Caco-2 (cell line): ENCODE data around the gene SGPP2. TPM values are rescaled to one million over a fixed set of nuclear protein-coding genes. Genes with fewer than 3 reads are reported as not detected.

Experiments used
- BruUV-seq: library from RNA; stranded (reverse); fragments of 400-500 nt; replicated peaks from 2 replicates; lab custom pipeline; 2021; lab: Mats Ljungman, UMichigan
- CTCF ChIA-PET: fragments of 300-600 bp; sonication (Branson Sonifier 250); formaldehyde crosslinking; loops from one replicate; lab custom pipeline; 2022; ENCODE audit warnings: antibody characterized with exemption; lab: Charles Lee
- POLR2A ChIA-PET: fragments of 300-600 bp; sonication (Branson Sonifier 250); formaldehyde crosslinking; loops from one replicate; lab custom pipeline; 2022; ENCODE audit warnings: antibody characterized with exemption; lab: Charles Lee
- DNase-seq, 2 experiments: peaks; one replicate each; pipeline versions ENCODE4 v3.0.0 to v3.0.0-alpha.2; 2020 to 2022
- H3K27me3 ChIP-seq: replicated peaks from 2 replicates; pipeline ENCODE4 v1.6.0; 2011; ENCODE audit warnings: low read length; ENCODE audit not compliant: control insufficient read depth, insufficient read depth
- H3K36me3 ChIP-seq: 2 replicates; pipeline ENCODE4 v1.5.1; 2011; ENCODE audit warnings: low read length; ENCODE audit not compliant: control insufficient read depth, insufficient read depth
- H3K4me1 ChIP-seq: fragments of 250-450 bp; sonication (Bioruptor Pico); 2 replicates; pipeline ENCODE4 v1.5.1; 2020; ENCODE audit warnings: mild to moderate bottlenecking
- H3K4me3 ChIP-seq: 2 replicates; pipeline ENCODE4 v1.5.1; 2011; ENCODE audit warnings: low read depth, mild to moderate bottlenecking, control low read depth, low read length
- H3K9me3 ChIP-seq: fragments of 250-450 bp; sonication (Bioruptor Pico); 2 replicates; pipeline ENCODE4 v1.5.1; 2020; ENCODE audit warnings: mild to moderate bottlenecking, moderate library complexity
- H3K27ac Mint-ChIP-seq: one replicate; pipeline ENCODE4 v1.8.0; 2022; ENCODE audit warnings: mixed read lengths; ENCODE audit not compliant: unreplicated experiment
- H3K27me3 Mint-ChIP-seq: one replicate; pipeline ENCODE4 v1.8.0; 2022; ENCODE audit warnings: mixed read lengths; ENCODE audit not compliant: insufficient read depth, unreplicated experiment
- H3K36me3 Mint-ChIP-seq: one replicate; pipeline ENCODE4 v1.8.0; 2022; ENCODE audit warnings: mild to moderate bottlenecking, mixed read lengths; ENCODE audit not compliant: insufficient read depth, unreplicated experiment
- H3K4me1 Mint-ChIP-seq: one replicate; pipeline ENCODE4 v1.8.0; 2022; ENCODE audit warnings: low read depth, mixed read lengths; ENCODE audit not compliant: unreplicated experiment
- H3K4me3 Mint-ChIP-seq: one replicate; pipeline ENCODE4 v1.8.0; 2022; ENCODE audit warnings: mild to moderate bottlenecking, moderate library complexity, mixed read lengths; ENCODE audit not compliant: unreplicated experiment
- H3K9me3 Mint-ChIP-seq: one replicate; pipeline ENCODE4 v1.8.0; 2022; ENCODE audit warnings: mixed read lengths; ENCODE audit not compliant: unreplicated experiment
- CTCF ChIP-seq, 2 experiments: fragments of 200-600 bp in 1 of 2; IDR thresholded peaks; 1 replicate in 1 of 2; 2 replicates in 1 of 2; pipeline versions ENCODE4 v1.5.1 to v1.8.0; 2011 to 2022; ENCODE audit warnings: antibody characterized with exemption in 1 of 2, control low read depth in 1 of 2, inconsistent platforms in 1 of 2, low read depth in 1 of 2, low read length in 1 of 2, mild to moderate bottlenecking in 1 of 2, moderate library complexity in 1 of 2; ENCODE audit not compliant: insufficient read depth in 1 of 2, severe bottlenecking in 1 of 2, unreplicated experiment in 1 of 2
- intact Hi-C: fragments of 100-400 bp; cut with micrococcal nuclease; formaldehyde crosslinking; loops from one replicate; pipeline ENCODE4 v1.10.0; 2022; ENCODE audit not compliant: unreplicated experiment
- total RNA-seq: library from RNA; stranded (reverse); gene quantifications from 2 replicates; pipeline ENCODE4 v1.2.3, GENCODE V29; 2022

The SGPP2 gene
- total RNA-seq, 1 experiment from 2014 or later, result not detected

- H3K27me3 Mint-ChIP-seq, result no peaks in the 10 kb centered on the region
- no peaks in the 10 kb centered on the region for H3K9me3 Mint-ChIP-seq
- intact Hi-C loops, result no loop called here
- Histone ChIP-seq H3K4me3 (no peak overlapping the region), H3K27me3 (no peaks in the 10 kb centered on the region), H3K4me1 (no peaks in the 10 kb centered on the region), H3K36me3 (no peaks in the 10 kb centered on the region), H3K9me3 (no peaks in the 10 kb centered on the region)
- no peak overlapping the region for H3K4me3 Mint-ChIP-seq
- no peaks in the 10 kb centered on the region for H3K36me3 Mint-ChIP-seq
- BruUV-seq, result no TSS peak
- POLR2A ChIA-PET, result no interaction called here
- no peaks in the 10 kb centered on the region for H3K4me1 Mint-ChIP-seq
- DNase-seq, result no peak
- no peak for TF ChIP-seq CTCF (IDR thresholded peaks at IDR 0.05; ENCODE audit: insufficient read depth in 1 of 2, low read depth in 1 of 2, low read length in 1 of 2, severe bottlenecking in 1 of 2, unreplicated experiment in 1 of 2)
- no peak overlapping the region for H3K27ac Mint-ChIP-seq
- CTCF ChIA-PET, result no interaction called here
Measured at GRCh38 chr2:222521099-222521498, 96.8 kb downstream of the SGPP2 start.

GRCh38 chr2:222522082-222522481, 97.7 kb downstream of the SGPP2 start:
- TF ChIP-seq CTCF (IDR thresholded peaks at IDR 0.05; ENCODE audit: insufficient read depth in 1 of 2, low read depth in 1 of 2, low read length in 1 of 2, severe bottlenecking in 1 of 2, unreplicated experiment in 1 of 2), result no peak
- no peaks in the 10 kb centered on the region for H3K9me3 Mint-ChIP-seq
- H3K36me3 Mint-ChIP-seq, result no peaks in the 10 kb centered on the region
- Histone ChIP-seq H3K4me1 (no peaks in the 10 kb centered on the region), H3K36me3 (no peaks in the 10 kb centered on the region), H3K9me3 (no peaks in the 10 kb centered on the region), H3K4me3 (no peak overlapping the region), H3K27me3 (no peaks in the 10 kb centered on the region)
- no peaks in the 10 kb centered on the region for H3K4me1 Mint-ChIP-seq
- H3K27me3 Mint-ChIP-seq, result no peaks in the 10 kb centered on the region
- no TSS peak for BruUV-seq
- DNase-seq, result no peak
- H3K27ac Mint-ChIP-seq, result no peak overlapping the region
- intact Hi-C loops, result no loop called here
- H3K4me3 Mint-ChIP-seq, result no peak overlapping the region
- POLR2A ChIA-PET, result no interaction called here
- CTCF ChIA-PET, result no interaction called here

GRCh38 chr2:222523783-222524544, 99.6 kb downstream of the SGPP2 start:
- CTCF ChIA-PET, result no interaction called here
- intact Hi-C loops, result no loop called here
- H3K27me3 Mint-ChIP-seq, result no peaks in the 10 kb centered on the region
- no peaks in the 10 kb centered on the region for H3K9me3 ChIP-seq
- no peaks in the 10 kb centered on the region for H3K4me1 ChIP-seq
- H3K4me3 ChIP-seq, result no peak overlapping the region
- H3K36me3 Mint-ChIP-seq, result no peaks in the 10 kb centered on the region
- TF ChIP-seq CTCF (IDR thresholded peaks at IDR 0.05; ENCODE audit: insufficient read depth in 1 of 2, low read depth in 1 of 2, low read length in 1 of 2, severe bottlenecking in 1 of 2, unreplicated experiment in 1 of 2), result no peak
- no TSS peak for BruUV-seq
- DNase-seq, result no peak
- H3K9me3 Mint-ChIP-seq, result no peaks in the 10 kb centered on the region
- no peaks in the 10 kb centered on the region for H3K4me1 Mint-ChIP-seq
- H3K27me3 ChIP-seq, result no peaks in the 10 kb centered on the region
- no peaks in the 10 kb centered on the region for H3K36me3 ChIP-seq
- H3K4me3 Mint-ChIP-seq, result no peak overlapping the region
- H3K27ac Mint-ChIP-seq, result no peak overlapping the region
- POLR2A ChIA-PET, result no interaction called here
